Mammary epithelial cell (primary cell): ENCODE data around the gene SPAG17.

Experiments used
- CTCF ChIP-seq, 2 donors: IDR thresholded peaks in 1 of 2; conservative IDR thresholded peaks in 1 of 2; 2 replicates each; pipeline ENCODE4 v1.5.1; 2011 to 2012; ENCODE audit warnings: inconsistent platforms in 2 of 2, low read length in 2 of 2, mild to moderate bottlenecking in 2 of 2, control low read depth in 1 of 2, low read depth in 1 of 2; ENCODE audit not compliant: insufficient read depth in 1 of 2; ENCODE audit errors: extremely low read depth in 1 of 2
- EZH2 ChIP-seq: IDR thresholded peaks from 2 replicates; pipeline ENCODE4 v1.6.1; 2012; ENCODE audit warnings: low read length, inconsistent platforms, borderline replicate concordance

DNA sequence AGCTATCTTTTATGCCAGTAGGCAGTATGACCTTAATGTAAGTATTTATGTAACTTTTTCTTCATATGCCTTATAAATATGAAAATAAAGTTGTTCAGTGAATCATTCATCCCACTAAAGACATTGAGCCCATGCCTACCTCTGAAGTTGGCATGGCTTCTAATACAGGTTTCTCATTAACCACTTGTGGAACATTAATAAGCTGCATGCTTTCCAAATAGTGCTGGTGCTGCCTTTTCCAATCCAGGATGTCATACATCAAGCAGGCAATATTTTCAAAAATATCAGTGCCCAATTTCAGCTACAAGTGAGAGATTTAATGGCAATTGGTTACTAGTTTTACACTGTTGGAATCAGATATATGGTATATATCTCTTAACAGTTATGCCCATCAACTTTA is 92.0 kb downstream of the SPAG17 start:
- TF ChIP-seq CTCF (conservative IDR thresholded peaks at IDR 0.05 in 1 of 2, IDR thresholded peaks at IDR 0.05 in 1 of 2; ENCODE audit: extremely low read depth in 1 of 2, insufficient read depth in 1 of 2, low read depth in 1 of 2, low read length in 2 of 2) (no peak), EZH2 (no peak)
